ENCODE data around the gene RGS7.

DNA sequence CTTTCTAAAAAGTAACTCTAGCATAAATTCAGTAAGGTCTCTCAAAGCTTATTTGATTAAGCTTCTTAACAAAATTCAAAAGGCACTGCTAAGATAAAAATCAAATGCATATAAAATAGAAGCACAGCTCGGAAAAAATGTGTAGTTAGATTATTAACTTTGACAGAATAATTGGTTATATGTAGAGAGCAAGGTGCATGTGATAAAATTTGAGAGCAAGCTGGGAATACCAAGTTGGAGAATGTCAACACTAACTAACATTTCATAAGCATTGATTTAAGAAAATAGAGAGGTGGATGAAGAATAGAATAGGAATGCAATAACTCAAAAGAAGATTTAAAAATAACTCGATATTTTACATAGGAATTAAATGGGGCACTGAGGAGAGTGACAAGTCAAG lies 540.5 kb downstream of the RGS7 start:
- TF ChIP-seq, protein P1, sequence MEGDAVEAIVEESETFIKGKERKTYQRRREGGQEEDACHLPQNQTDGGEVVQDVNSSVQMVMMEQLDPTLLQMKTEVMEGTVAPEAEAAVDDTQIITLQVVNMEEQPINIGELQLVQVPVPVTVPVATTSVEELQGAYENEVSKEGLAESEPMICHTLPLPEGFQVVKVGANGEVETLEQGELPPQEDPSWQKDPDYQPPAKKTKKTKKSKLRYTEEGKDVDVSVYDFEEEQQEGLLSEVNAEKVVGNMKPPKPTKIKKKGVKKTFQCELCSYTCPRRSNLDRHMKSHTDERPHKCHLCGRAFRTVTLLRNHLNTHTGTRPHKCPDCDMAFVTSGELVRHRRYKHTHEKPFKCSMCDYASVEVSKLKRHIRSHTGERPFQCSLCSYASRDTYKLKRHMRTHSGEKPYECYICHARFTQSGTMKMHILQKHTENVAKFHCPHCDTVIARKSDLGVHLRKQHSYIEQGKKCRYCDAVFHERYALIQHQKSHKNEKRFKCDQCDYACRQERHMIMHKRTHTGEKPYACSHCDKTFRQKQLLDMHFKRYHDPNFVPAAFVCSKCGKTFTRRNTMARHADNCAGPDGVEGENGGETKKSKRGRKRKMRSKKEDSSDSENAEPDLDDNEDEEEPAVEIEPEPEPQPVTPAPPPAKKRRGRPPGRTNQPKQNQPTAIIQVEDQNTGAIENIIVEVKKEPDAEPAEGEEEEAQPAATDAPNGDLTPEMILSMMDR (IDR thresholded peaks at IDR 0.05), result no peak
- no peak for TF ChIP-seq POLR2A (IDR thresholded peaks at IDR 0.05; ENCODE audit: low read length)
- TF ChIP-seq MAX (IDR thresholded peaks at IDR 0.05), result no peak
- no peak for TF ChIP-seq NPAS2 (CRISPR knock-in tag; IDR thresholded peaks at IDR 0.05; ENCODE audit: borderline replicate concordance)
- TF ChIP-seq RAD21 (conservative IDR thresholded peaks at IDR 0.05 in 1 of 2, IDR thresholded peaks at IDR 0.05 in 1 of 2), result no peak
- TF ChIP-seq SMC3 (IDR thresholded peaks at IDR 0.05), result no peak
- TF ChIP-seq, protein P2, sequence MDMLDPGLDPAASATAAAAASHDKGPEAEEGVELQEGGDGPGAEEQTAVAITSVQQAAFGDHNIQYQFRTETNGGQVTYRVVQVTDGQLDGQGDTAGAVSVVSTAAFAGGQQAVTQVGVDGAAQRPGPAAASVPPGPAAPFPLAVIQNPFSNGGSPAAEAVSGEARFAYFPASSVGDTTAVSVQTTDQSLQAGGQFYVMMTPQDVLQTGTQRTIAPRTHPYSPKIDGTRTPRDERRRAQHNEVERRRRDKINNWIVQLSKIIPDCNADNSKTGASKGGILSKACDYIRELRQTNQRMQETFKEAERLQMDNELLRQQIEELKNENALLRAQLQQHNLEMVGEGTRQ (IDR thresholded peaks at IDR 0.05), result no peak
- TF ChIP-seq CBX2 (IDR thresholded peaks at IDR 0.05; ENCODE audit: borderline replicate concordance, low read depth), result no peak
- TF ChIP-seq RARB (CRISPR knock-in tag; IDR thresholded peaks at IDR 0.05), result no peak
